ENCODE measurements around the gene MMP24. TPM values are rescaled to one million over a fixed set of nuclear protein-coding genes. Genes with fewer than 3 reads are reported as not detected.
A peak's percentile ranks its signal among the peaks of the same experiment; 100 is the strongest.

MMP24 gene
- total RNA-seq, 2 experiments from 2014 or later, result not detected

DNA sequence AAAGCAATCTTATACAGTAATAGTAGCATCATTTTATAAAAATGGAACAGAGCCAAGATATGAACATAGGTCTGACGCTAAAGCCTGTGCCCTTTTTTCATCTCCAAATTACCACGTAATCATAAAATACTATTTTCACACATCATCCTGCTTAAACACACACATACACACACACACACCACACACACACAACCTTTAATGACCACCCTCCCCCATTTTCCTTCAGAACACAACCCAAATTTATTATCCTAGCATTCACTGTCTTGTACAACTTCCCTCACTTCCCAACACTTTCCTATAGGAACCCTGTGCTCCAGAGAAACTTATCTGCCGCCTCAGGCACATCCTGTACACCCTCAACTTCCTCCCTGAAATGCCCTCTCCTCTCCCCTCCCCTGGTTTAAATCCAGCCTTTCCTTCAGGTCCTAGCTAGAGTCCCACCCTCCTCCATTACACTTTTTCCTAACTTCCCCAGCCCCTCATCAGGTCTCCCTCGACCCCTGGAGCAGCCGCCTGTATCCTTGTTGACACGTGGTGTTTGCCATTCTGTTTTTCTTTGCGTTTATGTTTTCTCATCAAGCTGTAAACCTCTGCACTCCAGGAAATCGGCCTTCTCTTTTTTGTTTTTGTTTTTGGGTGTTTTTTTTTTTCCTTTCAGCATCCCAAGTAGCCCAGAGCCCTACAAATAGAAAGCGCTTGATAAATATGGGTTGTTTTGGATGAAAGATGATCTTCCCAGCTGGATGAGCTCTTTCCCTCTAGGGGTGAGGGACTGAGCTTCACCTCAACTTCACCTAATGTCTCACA, 968 bp upstream of the MMP24 start:
- peaks cover 6% of the 10 kb centered on the region for H3K36me3 Mint-ChIP-seq (ENCODE audit: low read depth)
- Histone ChIP-seq H3K36me3 (ENCODE audit: insufficient read depth, low read length) (no peaks in the 10 kb centered on the region), H3K9me3 (ENCODE audit: control insufficient read depth in 1 of 2, insufficient read depth in 1 of 2, low read length in 2 of 2) (no peaks in the 10 kb centered on the region), H3K27me3 (ENCODE audit: control insufficient read depth in 1 of 2, insufficient read depth in 2 of 2, low read length in 2 of 2) (peaks cover 16 to 23% of the 10 kb centered on the region in 2 experiments), H3K27ac (ENCODE audit: low read depth in 1 of 2, low read length in 2 of 2) (no peak overlapping the region), H3K4me3 (ENCODE audit: low read length) (no peak overlapping the region), H3K4me1 (ENCODE audit: insufficient read depth, low read length) (peaks cover 10% of the 10 kb centered on the region)
- no peak for TF ChIP-seq CTCF (IDR thresholded peaks at IDR 0.05)
- H3K4me1 Mint-ChIP-seq (ENCODE audit: low read depth), result peaks cover 6% of the 10 kb centered on the region
- H3K4me3 Mint-ChIP-seq, result peak overlapping the region; percentile 67
- POLR2A ChIA-PET, result no interaction called here
- CTCF ChIA-PET, result no interaction called here
- no peak for DNase-seq
- no peaks in the 10 kb centered on the region for H3K9me3 Mint-ChIP-seq
- intact Hi-C loops (cut with DNase I, micrococcal nuclease), result no loop called here
- peaks cover 42% of the 10 kb centered on the region for H3K27me3 Mint-ChIP-seq
- ATAC-seq (ENCODE audit: poor library complexity), result no peak
- no peak overlapping the region for H3K27ac Mint-ChIP-seq

DNA sequence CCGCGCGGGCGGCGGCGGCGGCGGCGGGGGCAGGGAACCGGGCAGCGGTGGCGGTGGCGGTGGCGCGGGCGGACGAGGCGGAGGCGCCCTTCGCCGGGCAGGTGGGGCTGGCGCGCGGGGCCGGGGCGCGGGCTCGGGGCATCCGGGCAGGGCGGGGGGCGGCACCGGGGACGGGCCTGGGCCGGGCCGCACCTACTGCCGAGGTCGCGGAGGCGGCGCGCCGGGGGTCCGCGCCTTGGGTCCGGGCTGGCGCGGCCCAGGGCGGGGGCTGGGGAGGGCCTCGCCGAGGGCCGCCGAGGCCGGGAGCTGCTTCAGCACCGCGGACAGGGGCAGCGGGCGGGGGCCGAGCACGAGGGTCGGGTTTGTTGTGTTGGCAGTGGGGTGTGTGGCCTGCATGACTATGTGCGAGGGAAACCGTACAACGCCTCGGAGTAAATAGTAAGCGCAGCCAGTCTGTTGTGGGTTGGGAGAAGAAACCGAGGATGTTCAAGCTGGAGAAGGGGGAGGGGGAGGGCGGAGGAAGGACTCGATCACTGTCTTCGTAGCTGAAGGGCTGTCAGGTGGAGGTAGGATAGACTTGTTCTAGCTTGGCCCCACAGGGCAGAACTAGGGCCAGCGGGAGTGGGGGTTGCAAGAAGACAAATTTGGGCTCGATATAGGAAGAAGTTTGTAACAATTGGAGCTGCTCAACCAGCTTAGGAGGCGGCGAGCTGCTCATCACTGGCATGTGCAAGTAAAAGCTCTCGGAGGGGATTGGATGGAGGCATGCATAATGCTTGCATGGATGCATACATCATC, 593 bp downstream of the MMP24 start:
- no peak overlapping the region for H3K27ac Mint-ChIP-seq
- H3K4me3 Mint-ChIP-seq, result peak overlapping the region; percentile 74
- POLR2A ChIA-PET, result interaction anchor here (1.2 kb wide), 1 partner anchor 14 kb away, joined by 4 read pairs; no protein-coding TSS in a partner anchor

GRCh38 chr20:35232575-35232974, 6.1 kb downstream of the MMP24 start:
- intact Hi-C loops (cut with DNase I, micrococcal nuclease), result no loop called here
- Histone ChIP-seq H3K27me3 (ENCODE audit: control insufficient read depth in 1 of 2, insufficient read depth in 2 of 2, low read length in 2 of 2) (peaks cover 8 to 9% of the 10 kb centered on the region in 2 experiments), H3K4me1 (ENCODE audit: insufficient read depth, low read length) (no peaks in the 10 kb centered on the region), H3K36me3 (ENCODE audit: insufficient read depth, low read length) (peaks cover 14% of the 10 kb centered on the region), H3K9me3 (ENCODE audit: control insufficient read depth in 1 of 2, insufficient read depth in 1 of 2, low read length in 2 of 2) (no peaks in the 10 kb centered on the region), H3K4me3 (ENCODE audit: low read length) (no peak overlapping the region), H3K27ac (ENCODE audit: low read depth in 1 of 2, low read length in 2 of 2) (no peak overlapping the region)
- DNase-seq (no peak), ATAC-seq (ENCODE audit: poor library complexity) (no peak)
- peaks cover under 1% of the 10 kb centered on the region for H3K4me1 Mint-ChIP-seq (ENCODE audit: low read depth)
- H3K36me3 Mint-ChIP-seq (ENCODE audit: low read depth), result peaks cover 51% of the 10 kb centered on the region
- no peaks in the 10 kb centered on the region for H3K9me3 Mint-ChIP-seq
- H3K27me3 Mint-ChIP-seq, result peaks cover 53% of the 10 kb centered on the region
- TF ChIP-seq CTCF (IDR thresholded peaks at IDR 0.05), result no peak
- H3K4me3 Mint-ChIP-seq, result no peak overlapping the region
- H3K27ac Mint-ChIP-seq, result no peak overlapping the region
- ChIA-PET CTCF (no interaction called here), POLR2A (no interaction called here)

More for the DNA sequence above, 593 bp downstream of the MMP24 start:
- Histone ChIP-seq H3K27ac (ENCODE audit: low read depth in 1 of 2, low read length in 2 of 2) (no peak overlapping the region), H3K9me3 (ENCODE audit: control insufficient read depth in 1 of 2, insufficient read depth in 1 of 2, low read length in 2 of 2) (no peaks in the 10 kb centered on the region), H3K36me3 (ENCODE audit: insufficient read depth, low read length) (no peaks in the 10 kb centered on the region), H3K4me1 (ENCODE audit: insufficient read depth, low read length) (peaks cover 10% of the 10 kb centered on the region), H3K27me3 (ENCODE audit: control insufficient read depth in 1 of 2, insufficient read depth in 2 of 2, low read length in 2 of 2) (peaks cover 16 to 23% of the 10 kb centered on the region in 2 experiments), H3K4me3 (ENCODE audit: low read length) (no peak overlapping the region)
- DNase-seq (peak; percentile 6 to 62 (median 31)), ATAC-seq (ENCODE audit: poor library complexity) (peak; percentile 76)
- CTCF ChIA-PET, result interaction anchor here (0.5 to 1.3 kb wide), 2 partner anchors 23 to 131 kb away, joined by 3 to 6 read pairs; no protein-coding TSS in a partner anchor
- no peak for TF ChIP-seq CTCF (IDR thresholded peaks at IDR 0.05)
- Mint-ChIP-seq H3K9me3 (no peaks in the 10 kb centered on the region), H3K4me1 (ENCODE audit: low read depth) (peaks cover 6% of the 10 kb centered on the region), H3K36me3 (ENCODE audit: low read depth) (peaks cover 17% of the 10 kb centered on the region), H3K27me3 (peaks cover 52% of the 10 kb centered on the region)
- intact Hi-C loops (cut with DNase I, micrococcal nuclease), result no loop called here

Data from CD4-positive, alpha-beta T cell (primary cell).